ENCODE data around the gene SLC39A11.

Gene SLC39A11

DNA sequence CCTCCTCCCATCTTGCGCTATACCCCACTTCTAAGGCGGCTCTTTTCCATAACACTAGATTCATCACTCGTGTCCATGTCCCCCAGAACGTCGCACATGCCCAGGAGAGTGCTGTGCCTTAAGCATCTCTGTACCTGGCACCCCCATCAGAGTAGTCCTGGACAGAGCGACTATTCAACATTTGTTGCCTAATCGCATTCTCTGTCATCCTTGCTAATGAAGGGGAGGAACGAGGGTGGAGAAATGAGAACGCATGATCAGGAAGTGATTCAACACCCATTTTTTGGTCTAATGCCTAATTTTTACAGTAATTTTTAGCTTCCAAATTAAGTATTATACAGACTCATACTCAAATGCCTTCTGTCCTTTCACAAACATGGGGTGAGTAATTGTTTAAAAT, 53.2 kb downstream of the SLC39A11 start:
- TF ChIP-seq, protein P1, sequence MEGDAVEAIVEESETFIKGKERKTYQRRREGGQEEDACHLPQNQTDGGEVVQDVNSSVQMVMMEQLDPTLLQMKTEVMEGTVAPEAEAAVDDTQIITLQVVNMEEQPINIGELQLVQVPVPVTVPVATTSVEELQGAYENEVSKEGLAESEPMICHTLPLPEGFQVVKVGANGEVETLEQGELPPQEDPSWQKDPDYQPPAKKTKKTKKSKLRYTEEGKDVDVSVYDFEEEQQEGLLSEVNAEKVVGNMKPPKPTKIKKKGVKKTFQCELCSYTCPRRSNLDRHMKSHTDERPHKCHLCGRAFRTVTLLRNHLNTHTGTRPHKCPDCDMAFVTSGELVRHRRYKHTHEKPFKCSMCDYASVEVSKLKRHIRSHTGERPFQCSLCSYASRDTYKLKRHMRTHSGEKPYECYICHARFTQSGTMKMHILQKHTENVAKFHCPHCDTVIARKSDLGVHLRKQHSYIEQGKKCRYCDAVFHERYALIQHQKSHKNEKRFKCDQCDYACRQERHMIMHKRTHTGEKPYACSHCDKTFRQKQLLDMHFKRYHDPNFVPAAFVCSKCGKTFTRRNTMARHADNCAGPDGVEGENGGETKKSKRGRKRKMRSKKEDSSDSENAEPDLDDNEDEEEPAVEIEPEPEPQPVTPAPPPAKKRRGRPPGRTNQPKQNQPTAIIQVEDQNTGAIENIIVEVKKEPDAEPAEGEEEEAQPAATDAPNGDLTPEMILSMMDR (IDR thresholded peaks at IDR 0.05; ENCODE audit: extremely low read depth, insufficient read depth, missing control alignments): no peak
- no peak for DNase-seq (ENCODE audit: low spot score)
- in situ Hi-C loops (cut with MboI; ENCODE audit: low pct_unique_long_range_greater_than_20kb, low sequenced_read_pairs, unreplicated experiment): no loop called here

DNA sequence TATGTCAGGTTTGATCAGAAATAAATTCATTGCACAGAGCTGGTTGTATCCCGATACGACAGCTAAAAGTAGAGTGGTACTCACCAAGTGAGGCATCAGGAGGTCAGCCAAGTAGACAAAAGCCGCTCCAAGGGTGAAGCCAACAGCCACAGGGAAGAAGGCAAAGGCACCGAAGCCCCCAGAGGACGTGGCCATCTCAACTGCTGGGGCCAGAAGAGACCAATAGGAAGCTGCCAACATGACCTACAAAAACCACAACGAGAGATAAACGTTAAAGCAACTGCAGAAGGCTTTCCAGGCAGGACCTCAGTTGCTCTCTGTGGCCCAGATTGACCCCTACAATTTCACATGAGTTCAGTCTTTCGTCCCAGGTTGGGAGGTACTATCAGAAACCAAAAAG, 61.0 kb downstream of the SLC39A11 start:
- in situ Hi-C loops (cut with MboI; ENCODE audit: low pct_unique_long_range_greater_than_20kb, low sequenced_read_pairs, unreplicated experiment): no loop called here
- TF ChIP-seq, protein P1 (IDR thresholded peaks at IDR 0.05; ENCODE audit: extremely low read depth, insufficient read depth, missing control alignments): no peak

DNA sequence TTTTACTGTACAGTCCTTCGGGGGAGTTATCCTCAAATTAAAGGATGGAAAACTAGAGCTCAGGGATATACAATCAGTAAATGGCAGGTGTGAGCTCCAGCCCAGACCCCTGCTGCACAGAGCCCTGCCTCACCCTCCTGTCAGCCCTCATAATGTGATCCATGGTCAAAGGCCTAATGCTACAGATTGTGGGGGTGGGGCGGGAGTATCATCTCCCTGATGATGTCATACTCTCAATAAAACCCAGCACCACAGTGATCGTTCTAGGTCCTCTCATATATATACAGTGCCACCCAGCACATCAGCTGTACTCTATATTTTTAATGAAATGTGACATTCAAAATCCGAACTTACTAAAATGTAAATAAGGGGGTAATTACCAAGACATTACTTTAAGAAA, 61.5 kb downstream of the SLC39A11 start:
- DNase-seq (ENCODE audit: low spot score): no peak
- in situ Hi-C loops (cut with MboI; ENCODE audit: low pct_unique_long_range_greater_than_20kb, low sequenced_read_pairs, unreplicated experiment): no loop called here
- TF ChIP-seq, protein P1 (IDR thresholded peaks at IDR 0.05; ENCODE audit: extremely low read depth, insufficient read depth, missing control alignments): no peak

More for the DNA sequence above, 61.0 kb downstream of the SLC39A11 start:
- DNase-seq (ENCODE audit: low spot score): no peak

DNA sequence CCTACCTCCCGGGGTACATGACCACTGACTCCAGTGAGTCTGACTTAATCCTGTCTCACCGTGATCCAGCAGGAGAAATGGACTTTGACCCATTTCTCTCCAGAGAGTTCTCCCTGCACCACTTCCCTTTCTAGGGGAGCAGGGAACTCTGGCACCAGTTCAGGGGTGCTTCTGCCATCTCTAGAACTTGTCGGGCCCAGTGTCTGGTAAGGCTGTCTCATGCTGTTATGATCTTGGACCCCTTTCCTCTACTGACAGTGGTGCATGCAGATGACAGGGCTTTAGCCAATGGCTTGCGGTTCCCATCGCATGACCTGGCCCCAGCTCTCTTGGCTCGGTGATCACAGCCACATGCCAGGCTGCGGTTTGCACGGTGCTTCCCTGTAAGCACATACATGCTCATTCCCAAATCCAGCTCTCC, 62.0 kb downstream of the SLC39A11 start:
- TF ChIP-seq, protein P1 (IDR thresholded peaks at IDR 0.05; ENCODE audit: extremely low read depth, insufficient read depth, missing control alignments): no peak
- in situ Hi-C loops (cut with MboI; ENCODE audit: low pct_unique_long_range_greater_than_20kb, low sequenced_read_pairs, unreplicated experiment): no loop called here
- no peak for DNase-seq (ENCODE audit: low spot score)

DNA sequence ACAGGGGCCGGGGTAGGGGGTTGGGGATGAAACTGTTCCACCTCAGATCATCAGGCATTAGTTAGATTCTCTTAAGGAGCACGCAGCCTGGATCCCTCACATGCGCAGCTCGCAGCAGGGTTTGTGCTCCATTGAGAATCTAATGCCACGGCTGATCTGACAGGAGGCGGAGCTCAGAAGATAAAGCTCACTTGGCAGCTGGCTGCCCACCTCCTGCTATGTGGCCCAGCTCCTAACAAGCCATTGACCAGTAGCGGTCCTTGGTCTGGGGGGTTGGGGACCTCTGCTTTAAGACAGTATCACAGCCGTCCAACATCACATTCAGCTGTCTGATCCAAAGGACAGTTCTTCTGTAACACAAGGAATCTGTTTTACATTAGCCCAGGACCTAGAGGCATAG, 62.5 kb downstream of the SLC39A11 start:
- no peak for DNase-seq (ENCODE audit: low spot score)
- in situ Hi-C loops (cut with MboI; ENCODE audit: low pct_unique_long_range_greater_than_20kb, low sequenced_read_pairs, unreplicated experiment): no loop called here
- TF ChIP-seq, protein P1 (IDR thresholded peaks at IDR 0.05; ENCODE audit: extremely low read depth, insufficient read depth, missing control alignments): no peak

DNA sequence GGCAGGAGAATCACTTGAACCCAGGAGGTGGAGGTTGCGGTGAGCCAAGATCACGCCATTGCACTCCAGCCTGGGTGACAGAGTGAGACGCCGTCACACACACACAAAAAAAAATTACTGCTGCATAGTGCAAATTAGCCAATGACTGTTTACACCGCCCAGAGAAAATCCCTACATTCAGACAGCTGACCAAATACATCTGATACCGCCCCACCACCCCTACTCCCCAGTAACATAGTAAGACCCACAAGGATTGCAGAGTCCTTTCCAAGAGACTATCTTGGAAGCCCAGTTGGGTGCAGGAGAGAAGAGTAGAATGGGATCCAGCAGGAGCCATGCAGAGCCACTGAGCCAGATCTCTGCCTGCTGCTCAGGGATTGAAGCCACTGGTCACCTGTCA, 63.5 kb downstream of the SLC39A11 start:
- TF ChIP-seq, protein P1 (IDR thresholded peaks at IDR 0.05; ENCODE audit: extremely low read depth, insufficient read depth, missing control alignments): no peak
- DNase-seq (ENCODE audit: low spot score): no peak
- in situ Hi-C loops (cut with MboI; ENCODE audit: low pct_unique_long_range_greater_than_20kb, low sequenced_read_pairs, unreplicated experiment): no loop called here

DNA sequence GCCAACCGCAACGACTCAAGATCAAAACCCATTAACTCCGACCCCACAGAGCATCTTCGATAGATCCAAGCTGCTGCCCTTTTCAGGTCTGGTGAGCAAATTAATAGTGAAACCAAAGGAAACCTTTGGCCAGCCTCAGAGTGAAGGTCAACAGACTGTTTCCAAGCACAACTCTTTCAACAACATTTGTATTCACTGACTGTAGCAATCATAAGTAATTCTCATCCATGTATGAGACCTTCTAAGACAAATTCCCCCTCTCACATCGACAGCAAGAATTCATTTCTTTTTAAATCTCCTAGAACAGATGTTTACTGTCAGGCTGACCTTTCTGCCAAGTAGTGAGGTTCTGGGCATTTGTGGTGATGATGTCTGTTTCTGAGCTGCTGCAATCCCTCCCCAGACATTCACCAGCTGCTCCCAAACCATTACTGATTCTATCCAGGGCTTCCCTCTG, 64.2 kb downstream of the SLC39A11 start:
- TF ChIP-seq, protein P1 (IDR thresholded peaks at IDR 0.05; ENCODE audit: extremely low read depth, insufficient read depth, missing control alignments): no peak
- no peak for DNase-seq (ENCODE audit: low spot score)
- in situ Hi-C loops (cut with MboI; ENCODE audit: low pct_unique_long_range_greater_than_20kb, low sequenced_read_pairs, unreplicated experiment): no loop called here
